Adrenal gland (tissue), 5 donors: ENCODE measurements around the gene CMTM4.

Source experiments
- POLR2A ChIP-seq, 2 donors: fragments of 450-650 bp; IDR thresholded peaks; one replicate each; pipeline ENCODE4 v1.6.1; 2017; ENCODE audit warnings: antibody characterized with exemption in 2 of 2, mild to moderate bottlenecking in 2 of 2, moderate library complexity in 1 of 2
- TF ChIP-seq, protein P1 (sequence below), 6 experiments: fragments of 450-650 bp in 4 of 6; fragments of 200-600 bp in 2 of 6; sonication (generic) in 1 of 6; IDR thresholded peaks; 1 replicate in 5 of 6; 2 replicates in 1 of 6; pipeline versions ENCODE4 v1.5.1 to v1.8.0; 2016 to 2021; ENCODE audit warnings: antibody characterized with exemption in 6 of 6, mild to moderate bottlenecking in 2 of 6, moderate library complexity in 1 of 6
- donor health status: DM: no; HTN: no; CAD: no.

GRCh38 chr16:66701516-66701915 is 5.0 kb upstream of the CMTM4 start:
- TF ChIP-seq, protein P1, sequence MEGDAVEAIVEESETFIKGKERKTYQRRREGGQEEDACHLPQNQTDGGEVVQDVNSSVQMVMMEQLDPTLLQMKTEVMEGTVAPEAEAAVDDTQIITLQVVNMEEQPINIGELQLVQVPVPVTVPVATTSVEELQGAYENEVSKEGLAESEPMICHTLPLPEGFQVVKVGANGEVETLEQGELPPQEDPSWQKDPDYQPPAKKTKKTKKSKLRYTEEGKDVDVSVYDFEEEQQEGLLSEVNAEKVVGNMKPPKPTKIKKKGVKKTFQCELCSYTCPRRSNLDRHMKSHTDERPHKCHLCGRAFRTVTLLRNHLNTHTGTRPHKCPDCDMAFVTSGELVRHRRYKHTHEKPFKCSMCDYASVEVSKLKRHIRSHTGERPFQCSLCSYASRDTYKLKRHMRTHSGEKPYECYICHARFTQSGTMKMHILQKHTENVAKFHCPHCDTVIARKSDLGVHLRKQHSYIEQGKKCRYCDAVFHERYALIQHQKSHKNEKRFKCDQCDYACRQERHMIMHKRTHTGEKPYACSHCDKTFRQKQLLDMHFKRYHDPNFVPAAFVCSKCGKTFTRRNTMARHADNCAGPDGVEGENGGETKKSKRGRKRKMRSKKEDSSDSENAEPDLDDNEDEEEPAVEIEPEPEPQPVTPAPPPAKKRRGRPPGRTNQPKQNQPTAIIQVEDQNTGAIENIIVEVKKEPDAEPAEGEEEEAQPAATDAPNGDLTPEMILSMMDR (IDR thresholded peaks at IDR 0.05) = no peak
- no peak for TF ChIP-seq POLR2A (IDR thresholded peaks at IDR 0.05)
